Measurements from ENCODE around the gene STN1. TPM values are rescaled to one million over a fixed set of nuclear protein-coding genes. Genes with fewer than 3 reads are reported as not detected.

STN1 gene
- total RNA-seq, 3 donors from 2014 or later: 23.8 to 31.2 (median 25.2) TPM

Other genes starting within 250 kb of the STN1 start
- gene SH3PXD2A, start 62.6 kb downstream of the STN1 start, total RNA-seq: 10 to 100 TPM; 14.3 to 30.5 (median 14.7) TPM
- gene SLK, start 49.0 kb upstream of the STN1 start, total RNA-seq: 10 to 100 TPM; 63.2 to 94.4 (median 76.4) TPM
- 10 to 100 TPM in 2 of 3 donors, under 1 TPM in 1; 0.16 to 56.1 (median 34.1) TPM for gene COL17A1, start 167.7 kb upstream of the STN1 start, total RNA-seq
- 10 to 100 TPM in 1 of 3 donors, 1 to 10 TPM in 2; 6.3 to 11.4 (median 8.2) TPM for gene SFR1, start 204.0 kb upstream of the STN1 start, total RNA-seq